ENCODE data around the gene USP40.

Gene USP40

DNA sequence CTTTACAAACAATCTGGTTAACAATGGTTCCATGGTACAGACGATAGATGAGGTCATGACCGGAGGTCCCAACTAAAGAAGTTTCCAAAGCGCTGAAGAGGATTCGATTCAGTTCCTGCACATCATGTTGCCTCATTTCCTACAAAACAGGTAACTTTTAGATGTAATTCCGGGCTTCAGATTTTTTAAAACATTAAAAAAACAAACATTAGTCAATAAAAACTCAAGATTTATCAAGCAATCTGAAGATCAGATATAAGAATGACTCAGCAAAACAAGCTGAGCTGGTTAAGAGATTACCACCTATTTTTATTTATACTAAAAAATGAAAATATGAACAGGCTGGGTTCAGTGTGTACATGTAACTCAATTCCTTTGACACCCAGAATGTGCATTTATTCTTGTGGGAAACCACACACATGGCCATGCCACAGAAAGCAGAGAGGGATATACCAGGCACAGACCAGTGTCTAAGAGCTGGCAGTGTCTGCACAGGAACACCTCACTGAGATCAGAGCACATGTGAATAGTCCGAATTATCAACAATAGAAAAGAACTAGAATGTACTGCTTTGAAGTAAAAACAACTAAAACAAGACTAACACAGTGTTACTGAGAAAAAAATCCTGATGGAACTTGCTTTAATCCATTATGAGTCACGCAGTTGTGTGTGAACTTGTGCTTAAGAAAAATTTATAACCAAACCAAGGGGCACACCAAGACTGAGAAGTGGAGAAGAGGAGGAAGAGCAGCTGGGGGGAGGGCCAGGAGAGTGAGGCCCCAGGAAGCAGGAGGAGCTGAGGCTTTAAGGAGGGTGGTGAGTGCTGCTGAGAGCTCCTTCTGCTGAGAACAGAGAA, 9.5 kb downstream of the USP40 start:
- DNase-seq: no peak

DNA sequence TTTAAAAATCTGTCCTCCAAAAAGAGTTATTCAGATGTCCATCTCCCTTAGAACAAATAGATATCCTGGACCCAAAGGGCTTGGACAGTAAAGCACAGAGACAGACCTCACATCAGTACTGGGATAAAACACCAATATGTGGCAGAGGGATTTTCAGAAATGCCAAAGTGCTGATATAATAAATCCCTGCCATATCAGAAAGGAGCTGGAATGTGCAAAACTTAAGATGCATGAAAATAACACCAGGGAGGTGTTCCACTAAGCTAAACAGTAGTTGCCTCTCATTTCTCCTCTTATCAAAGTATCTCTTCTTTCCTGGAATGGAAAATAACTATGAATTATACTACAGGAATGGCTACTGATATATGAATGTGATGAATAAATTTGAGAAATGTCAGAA, 13.2 kb downstream of the USP40 start:
- no peak for DNase-seq

DNA sequence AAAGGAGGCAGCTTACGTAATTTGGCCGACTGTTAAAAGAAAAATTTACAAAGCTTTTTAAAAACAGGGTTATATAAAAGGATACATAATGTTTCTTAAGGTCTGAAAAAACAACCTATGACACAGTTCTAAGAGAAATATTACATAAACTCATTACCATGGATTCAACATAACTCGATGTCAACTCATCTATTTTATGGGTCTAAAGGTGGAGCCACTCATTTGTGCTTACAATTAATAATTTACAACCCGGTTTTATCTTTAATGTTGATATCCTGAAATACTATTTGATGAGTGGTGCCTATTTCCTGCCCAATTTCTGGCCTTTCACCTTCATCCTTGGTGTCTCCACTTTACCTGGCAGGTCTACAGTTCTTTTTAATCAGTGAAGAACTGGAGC, 15.1 kb downstream of the USP40 start:
- DNase-seq: no peak

DNA sequence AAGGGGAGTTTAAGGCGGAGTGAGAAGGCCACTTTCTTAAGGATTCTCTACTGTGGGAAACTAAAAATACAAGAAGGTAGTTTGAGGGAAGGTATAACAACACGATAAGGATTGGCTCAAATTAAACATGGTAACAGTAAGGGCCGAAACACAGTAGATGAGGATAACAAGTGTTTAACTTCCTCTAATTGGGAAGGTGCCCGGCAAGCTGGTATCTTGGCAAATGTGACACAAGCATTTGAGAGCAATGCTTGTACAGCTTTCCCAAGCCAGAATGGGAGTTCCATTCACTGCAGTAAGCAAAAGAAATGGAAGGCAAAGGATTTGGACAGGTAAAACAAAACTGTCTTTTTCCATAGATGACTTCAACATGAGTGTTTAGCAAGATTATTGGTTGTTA, 19.8 kb downstream of the USP40 start:
- no peak for DNase-seq

DNA sequence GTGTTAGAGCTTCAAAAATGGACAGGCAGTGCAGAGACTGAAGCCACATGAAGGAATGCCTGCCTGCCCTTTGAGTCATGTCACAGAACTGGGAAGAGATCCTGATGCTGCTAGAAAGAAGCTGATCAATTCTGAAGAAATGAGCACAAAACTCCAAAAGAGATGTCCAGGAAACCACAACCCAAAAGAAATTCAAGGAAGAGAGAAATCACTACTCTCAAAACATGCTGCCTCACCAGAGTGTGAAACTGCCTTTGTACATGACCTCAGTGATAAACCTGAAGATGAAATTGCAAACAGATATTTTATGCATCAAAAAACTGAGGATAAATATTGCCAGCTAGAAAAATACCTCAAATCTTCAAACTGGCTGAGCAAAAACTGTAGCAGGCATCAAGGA, 20.5 kb downstream of the USP40 start:
- DNase-seq: no peak

DNA sequence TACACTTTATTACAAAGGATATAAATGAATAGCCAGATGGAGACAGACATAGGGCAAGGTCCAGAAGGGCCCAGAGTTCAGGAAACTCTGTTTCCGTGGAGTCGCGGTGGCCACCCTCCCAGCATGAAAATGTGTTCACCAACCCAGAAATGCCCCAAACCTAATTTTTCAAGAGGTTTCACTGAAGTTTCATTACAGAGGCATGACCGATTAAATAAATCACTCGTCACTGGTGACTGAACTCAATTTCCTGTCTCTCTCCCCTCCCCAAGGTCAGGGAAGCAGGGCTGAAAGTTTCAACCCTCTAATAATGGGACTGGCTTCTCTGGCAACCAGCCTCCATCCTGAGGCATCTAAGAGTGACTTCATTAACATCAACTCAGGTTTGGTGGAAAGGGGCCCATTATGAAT, 22.4 kb downstream of the USP40 start:
- DNase-seq: no peak

DNA sequence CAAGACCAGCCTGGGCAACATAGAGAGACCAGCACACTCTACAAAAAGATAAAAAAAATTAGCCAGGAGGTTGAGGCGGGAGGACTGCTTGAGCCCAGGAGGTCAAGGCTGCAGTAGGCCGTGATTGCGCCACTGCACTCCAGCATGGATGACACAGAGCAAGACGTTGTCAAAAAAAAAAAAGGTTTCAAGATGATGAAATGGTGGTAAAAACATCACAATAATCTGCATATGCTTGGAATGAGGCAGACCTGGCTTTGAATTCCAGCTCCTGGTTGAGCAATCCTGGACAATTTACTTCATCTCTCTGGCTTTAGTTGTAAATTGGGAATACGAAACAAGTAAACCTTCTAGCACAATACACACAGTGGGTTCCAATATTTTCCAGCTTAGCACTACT, 24.1 kb downstream of the USP40 start:
- no peak for DNase-seq

DNA sequence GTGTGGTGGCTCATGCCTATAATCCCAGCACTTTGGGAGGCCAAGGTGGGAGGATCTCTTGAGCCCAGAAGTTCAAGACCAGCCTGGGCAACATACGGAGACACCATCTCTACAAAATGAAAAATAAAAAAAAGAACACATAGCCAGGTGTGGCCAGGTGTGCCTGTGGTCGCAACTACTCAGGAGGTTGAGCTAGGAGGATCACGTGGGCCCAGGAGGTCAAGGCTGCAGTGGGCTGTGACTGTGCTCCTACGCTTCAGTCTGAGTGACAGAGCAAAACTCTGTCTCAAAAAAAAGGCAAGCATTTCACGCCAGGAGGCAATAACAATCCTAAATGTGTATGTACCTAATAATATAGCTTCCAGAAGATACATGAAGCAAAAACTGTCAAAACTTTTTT, 27.8 kb downstream of the USP40 start:
- no peak for DNase-seq

DNA sequence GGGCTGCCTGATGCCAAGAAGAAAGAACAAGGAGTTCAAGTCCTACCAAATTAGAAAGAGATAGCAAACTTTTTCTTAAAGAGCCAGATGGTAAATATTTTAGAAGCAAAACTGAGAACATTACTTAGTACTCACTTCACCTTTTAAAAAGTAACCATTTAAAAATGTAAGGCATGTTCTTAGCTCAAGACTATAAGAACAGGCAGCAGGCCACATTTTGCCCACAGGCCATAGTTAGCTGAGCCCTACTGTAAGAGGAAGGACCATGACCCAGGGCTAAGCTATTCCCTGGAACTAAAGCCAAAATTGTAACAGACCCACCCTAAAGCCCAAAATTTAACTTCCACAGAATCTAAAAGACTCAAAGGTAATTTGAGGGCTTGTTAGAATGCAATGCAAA, 31.3 kb downstream of the USP40 start:
- no peak for DNase-seq

DNA sequence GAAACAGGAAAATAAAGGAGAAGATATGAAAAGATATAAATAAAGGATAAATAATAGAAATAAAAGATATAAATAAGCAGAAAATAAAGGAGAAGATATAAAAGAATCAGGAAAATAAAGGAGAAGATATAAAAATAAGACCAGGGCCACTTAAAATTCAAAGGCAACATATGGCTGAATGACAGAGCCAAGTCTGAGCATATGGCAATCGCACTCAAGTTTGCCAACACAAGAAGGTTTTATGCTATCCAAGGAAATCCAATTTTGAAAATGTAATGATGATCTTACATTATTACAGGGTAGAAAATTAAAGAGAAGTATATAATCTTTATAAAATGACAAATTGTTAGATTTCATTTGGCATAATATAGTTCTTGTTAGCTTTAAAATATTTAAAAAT, 33.6 kb downstream of the USP40 start:
- DNase-seq: no peak

DNA sequence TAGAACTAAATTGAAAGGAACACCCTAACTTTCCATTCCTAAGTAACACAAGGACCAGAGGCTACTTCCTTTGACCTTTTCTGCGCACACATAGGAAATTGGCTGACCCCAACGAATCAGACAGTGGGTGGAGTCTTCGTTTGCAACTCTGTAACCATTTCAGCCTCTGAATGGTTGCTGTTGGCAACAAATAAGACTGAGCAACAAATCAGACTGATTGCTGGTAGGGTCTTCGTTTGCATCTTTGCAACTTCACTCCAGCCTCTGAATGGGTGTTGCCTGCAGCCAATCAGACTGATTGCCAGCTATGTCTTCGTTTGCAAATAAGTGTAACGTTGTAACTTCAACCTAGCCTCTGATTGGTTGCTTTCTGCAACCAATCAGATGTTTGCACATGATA, 34.6 kb downstream of the USP40 start:
- no peak for DNase-seq

DNA sequence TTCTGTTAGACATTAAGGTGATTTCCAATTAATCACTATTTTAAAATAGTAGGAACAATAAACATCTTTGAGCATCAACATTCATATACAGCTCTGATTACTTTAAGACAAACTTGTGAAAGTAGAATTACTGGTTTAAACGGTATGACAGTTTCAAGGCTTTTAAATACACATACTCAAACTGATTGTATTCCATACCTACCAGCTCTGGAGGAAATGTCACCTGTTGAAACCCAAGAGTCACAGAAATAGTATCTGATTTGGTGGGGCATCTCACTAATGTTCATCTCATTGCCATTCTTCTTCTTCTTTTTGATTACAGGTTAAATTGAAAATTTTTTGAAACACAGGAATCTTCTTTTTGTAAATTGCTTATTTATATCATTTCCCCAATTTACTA, 36.2 kb downstream of the USP40 start:
- no peak for DNase-seq

DNA sequence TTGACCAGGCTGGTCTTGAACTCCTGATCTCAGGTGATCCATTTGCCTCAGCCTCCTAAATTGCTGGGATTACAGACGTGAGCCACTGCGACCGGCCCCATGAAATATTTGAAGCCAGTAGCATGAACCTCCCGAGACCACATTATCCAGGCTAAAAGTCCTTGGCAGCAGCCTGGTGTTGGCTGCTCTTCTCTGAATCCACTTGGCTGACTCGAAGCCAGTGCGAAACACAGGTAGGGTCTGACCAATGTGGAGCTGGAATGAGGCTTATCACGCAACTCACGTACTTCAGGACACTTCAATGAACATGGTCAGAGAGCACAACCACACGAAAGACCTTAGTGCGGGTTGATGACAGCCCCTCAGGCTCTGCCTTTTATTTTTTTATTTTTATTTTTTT, 38.4 kb downstream of the USP40 start:
- no peak for DNase-seq

DNA sequence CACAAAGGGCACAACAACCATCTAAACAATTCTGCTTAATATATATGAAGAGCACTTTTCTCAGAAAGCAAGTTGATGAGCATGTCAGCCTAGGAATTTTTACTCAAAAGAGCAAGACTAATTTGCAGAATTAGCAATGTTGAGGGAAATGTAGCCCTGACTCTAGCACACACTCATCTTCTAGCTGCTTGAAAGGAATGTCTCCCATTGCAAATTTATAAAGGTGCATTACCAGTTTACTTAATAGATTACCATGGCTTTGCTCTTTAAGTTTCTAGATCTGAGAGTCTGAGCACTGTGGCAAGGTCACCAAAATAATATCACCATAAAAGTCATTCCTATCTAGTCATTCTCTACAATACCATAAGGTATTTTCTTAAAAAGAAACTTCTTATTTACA, 40.8 kb downstream of the USP40 start:
- DNase-seq: no peak

DNA sequence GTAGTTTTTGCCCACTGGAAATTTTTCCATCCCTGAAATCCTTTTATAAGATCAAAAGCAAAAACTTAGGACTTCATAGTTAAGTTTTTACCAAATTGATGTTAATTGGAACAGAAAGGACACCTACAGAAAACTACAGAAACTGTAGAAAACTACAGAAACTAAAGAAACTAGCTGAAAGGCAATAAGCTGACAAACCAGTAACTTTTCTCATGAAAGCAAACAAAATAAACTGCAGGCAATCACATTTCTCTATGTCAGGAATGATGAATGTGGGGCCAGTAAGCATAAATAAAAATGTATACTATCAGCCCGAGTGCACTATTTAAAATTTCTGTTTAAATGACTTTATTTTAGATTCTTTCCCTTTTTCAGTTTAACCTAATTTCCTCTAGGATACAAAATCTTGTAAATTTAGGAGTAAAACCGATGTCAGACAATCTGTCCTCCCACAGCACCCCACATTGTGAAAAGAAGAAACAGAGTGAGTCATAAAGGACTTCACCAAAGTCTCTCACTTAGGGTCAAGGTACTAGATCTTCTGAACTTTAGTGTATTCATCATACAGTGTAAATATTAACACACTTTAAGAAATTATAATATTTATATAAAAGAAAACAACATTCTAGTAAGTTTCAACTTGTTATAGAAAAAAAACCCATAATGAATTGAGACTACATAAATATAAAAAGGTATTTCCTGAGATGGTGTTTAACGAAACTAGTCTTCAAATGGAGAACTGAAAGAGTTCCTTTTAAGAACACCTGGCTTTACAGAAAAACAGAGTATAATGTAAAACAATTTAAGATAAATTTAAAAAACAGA, 46.6 kb downstream of the USP40 start:
- DNase-seq: no peak

DNA sequence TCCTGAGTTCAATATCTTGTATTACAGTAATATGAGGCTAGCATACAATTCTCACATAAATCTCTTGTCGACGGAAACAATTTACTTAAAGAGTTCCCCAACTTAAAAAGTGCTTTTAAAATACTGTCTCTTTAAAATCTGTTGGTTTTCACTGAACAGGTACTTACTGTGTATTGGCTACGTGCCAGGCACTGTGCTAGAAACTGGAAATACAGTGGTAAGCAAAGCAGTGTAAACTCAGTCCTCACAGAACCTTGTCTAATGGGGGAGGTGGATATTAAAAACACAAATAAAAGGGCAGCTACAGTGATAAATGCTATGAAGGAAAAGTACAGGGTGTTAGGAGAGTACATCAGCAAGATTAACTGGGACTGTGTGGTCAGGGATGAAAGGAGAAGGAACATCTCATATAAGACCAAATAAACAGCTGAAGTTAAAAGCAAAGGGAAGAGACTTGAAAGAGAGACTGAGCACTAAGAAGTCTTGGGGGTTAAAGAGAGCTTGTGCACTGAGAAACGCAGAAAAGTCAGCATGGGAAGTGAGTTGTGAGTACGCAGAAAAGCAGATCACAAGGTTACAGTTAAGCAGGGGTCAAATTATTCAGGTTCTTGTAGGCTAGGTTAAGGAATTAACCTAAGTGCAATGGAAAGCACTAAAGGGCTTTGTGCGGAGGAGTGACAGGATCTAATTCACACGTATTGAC, 52.5 kb downstream of the USP40 start:
- DNase-seq: no peak

DNA sequence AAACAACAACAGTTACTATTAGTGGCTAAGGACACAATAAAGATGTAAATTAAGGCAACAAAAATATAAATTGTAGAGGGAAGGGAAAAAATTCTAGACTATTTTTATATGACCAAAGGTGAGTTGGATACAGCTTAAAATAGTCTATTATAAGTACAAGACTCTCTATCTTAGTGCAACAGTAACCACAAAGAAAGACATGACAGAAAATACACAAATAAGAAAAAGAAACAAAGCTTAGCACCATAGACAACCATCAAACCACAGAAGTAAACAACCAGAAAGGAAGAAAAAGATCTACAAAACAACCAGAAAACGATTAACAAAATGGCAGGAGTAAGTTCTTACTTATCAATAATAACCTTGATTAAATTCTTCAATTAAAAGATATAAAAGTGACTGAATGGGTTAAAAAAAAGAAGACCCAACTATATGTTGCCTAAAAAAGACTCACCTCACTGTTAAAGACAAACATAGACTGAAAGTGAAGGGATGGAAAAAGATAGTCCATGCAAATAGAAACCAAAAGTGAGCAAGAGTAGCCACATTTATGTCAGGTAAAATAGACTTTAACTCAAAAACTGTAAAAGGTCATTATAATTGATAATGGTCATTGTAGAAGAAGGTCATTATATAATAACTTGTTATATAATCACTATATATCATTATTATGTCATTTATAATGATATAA, 62.5 kb downstream of the USP40 start:
- DNase-seq: no peak

DNA sequence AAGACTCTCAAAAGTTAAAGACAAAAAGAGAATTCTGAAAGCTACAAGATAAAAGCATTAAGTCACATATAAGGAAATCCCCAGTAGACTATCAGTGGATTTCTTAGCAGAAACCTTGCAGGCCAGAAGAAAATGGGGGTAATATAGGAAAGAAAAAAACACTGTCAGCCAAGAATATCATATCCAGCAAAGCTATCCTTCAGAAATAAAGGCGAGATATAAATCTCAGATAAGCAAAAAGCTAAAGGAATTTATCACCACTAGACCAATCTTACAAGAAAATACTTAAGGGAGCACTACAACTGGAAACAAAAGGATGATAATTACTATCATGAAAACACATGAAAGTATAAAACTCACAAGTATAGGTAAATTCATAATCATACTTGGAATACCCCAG, 63.1 kb downstream of the USP40 start:
- DNase-seq: no peak

DNA sequence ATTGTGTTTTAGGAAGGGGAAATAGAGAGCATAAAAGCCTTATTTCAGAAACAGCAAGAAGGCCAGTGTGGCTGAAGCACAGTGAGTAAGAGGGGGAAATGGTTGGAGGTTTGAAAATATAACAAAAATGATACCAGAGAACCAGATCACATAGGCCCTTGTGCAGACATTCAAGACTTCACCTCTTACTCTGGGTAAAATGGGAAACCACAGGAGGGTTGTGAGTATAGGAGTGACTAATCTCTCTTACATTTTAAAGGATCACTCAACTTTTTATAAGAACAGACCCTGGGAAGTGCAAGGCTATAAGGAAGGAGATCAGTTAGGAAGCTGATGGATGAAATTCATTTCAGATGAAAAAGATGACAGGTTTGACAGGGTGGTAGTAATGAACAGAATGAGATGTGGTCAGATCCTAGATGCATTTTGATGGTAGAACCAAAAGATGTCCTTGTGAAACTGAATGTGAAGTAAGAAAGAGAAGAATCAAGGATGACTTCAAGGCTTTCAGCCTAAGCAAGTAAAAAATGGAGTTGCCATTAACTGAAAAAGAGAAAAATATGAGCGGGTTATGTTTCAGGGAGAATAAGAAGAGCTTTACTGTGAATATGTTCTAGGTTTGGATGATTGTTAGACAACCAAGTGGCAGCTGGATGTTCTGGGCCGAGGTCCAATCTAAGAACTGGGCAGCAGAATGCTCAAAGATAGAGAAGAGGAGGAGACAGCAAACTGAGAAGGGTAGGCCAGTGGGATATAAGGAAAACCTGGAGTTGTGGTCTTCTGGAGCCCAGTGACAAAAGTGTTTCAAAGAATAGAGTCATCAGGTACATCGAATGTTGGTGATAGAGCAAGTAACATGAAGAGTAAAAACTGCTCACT, 65.1 kb downstream of the USP40 start:
- no peak for DNase-seq

DNA sequence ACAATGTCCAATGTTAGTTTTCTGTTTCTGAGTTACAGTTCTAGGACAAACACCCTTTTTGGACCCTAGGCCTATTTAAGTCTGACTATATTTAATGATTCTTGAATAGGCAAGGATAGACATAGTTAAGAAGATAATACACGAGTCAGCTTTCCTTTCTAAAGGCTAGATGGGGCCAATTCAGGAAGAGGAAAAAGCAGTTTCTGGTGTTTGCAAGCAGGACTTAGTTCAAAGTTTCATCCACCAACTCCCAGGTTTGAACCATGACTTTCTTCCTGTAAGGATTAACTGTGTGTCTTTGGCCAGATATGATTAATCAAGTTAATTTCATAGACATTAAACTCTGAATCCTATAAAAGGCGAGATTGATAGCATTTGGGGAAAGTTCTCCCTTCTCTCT, 66.7 kb downstream of the USP40 start:
- DNase-seq: no peak

DNA sequence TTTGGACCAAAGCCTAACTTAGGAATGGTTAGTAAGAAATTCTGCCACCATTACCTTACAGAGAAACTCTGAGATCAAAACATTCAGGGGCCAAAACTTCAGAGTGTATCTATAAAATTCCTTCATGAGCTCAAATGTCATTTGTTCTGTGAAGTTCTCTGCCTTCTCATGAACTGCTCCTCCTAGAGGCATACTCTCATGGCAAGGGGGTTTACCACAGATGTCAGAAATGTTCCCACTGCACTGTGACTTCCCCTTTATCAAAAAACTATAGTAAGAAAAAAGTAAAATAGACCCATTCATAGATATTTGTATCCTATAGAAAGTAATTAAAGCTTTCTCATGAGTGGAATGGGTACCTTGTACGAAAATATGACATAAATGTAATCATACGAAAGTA, 68.5 kb downstream of the USP40 start:
- no peak for DNase-seq

DNA sequence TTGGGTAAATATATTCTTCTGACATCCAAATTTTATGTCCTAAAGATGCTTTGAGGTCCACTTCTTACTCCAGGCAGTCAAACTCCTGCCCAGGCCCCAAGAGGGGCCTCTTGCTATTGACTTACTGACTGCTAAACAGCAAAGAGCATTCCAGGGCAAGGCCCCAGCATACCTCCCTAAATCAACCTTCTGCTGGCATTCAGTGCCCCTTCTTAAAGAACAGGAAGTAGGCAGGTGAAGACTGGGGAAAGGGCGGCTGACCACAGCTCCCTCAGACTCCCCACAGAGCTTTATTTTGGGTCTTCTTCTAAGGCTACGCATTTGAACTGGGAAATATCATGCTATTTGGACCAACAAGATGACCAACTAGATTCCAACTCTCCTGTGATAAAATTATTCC, 68.9 kb downstream of the USP40 start:
- DNase-seq: no peak

Data from femur (tissue), 1 donor.